Panc1 (cell line): Measurements from ENCODE around the gene PRELID2. TPM values are rescaled to one million over a fixed set of nuclear protein-coding genes. Genes with fewer than 3 reads are reported as not detected.
A peak's percentile ranks its signal among the peaks of the same experiment; 100 is the strongest.

ENCODE experiments used
- ATAC-seq: fragments of 200-7000 bp; cut with Tn5 transposase; 2 replicates; pipeline ENCODE4 v1.9.1; 2020; ENCODE audit warnings: mild to moderate bottlenecking, moderate library complexity
- BruUV-seq: library from RNA; stranded (reverse); fragments of 400-500 nt; replicated peaks from 2 replicates; lab custom pipeline; 2021; lab: Mats Ljungman, UMichigan
- CTCF ChIA-PET: fragments of 300-600 bp; sonication (Branson Sonifier 250); formaldehyde crosslinking; loops from one replicate; lab custom pipeline; 2022; ENCODE audit warnings: antibody characterized with exemption; lab: Charles Lee
- POLR2A ChIA-PET: fragments of 300-600 bp; sonication (Branson Sonifier 250); formaldehyde crosslinking; loops from one replicate; lab custom pipeline; 2022; ENCODE audit warnings: antibody characterized with exemption; lab: Charles Lee
- DNase-seq: peaks from one replicate; pipeline ENCODE4 v3.0.0-alpha.2; 2010; ENCODE audit warnings: low read depth, low spot score
- H3K27ac ChIP-seq: 2 replicates; pipeline ENCODE4 v1.5.1; 2011; ENCODE audit warnings: mild to moderate bottlenecking, low read length, inconsistent platforms
- H3K27me3 ChIP-seq: fragments of 200-500 bp; sonication (Bioruptor generic); 2 replicates; pipeline ENCODE4 v1.6.0; 2014; ENCODE audit warnings: low read length, inconsistent platforms; ENCODE audit not compliant: control insufficient read depth, insufficient read depth
- H3K36me3 ChIP-seq: fragments of 200-500 bp; sonication (Bioruptor generic); 2 replicates; pipeline ENCODE4 v1.5.1; 2014; ENCODE audit warnings: inconsistent platforms, mild to moderate bottlenecking, low read length, moderate library complexity; ENCODE audit not compliant: control insufficient read depth, insufficient read depth
- H3K4me1 ChIP-seq: 2 replicates; pipeline ENCODE4 v1.5.1; 2011; ENCODE audit warnings: inconsistent platforms, mild to moderate bottlenecking, low read length, moderate library complexity; ENCODE audit not compliant: control insufficient read depth, insufficient read depth
- H3K4me3 ChIP-seq, 2 experiments: 2 replicates each; pipeline ENCODE4 v1.5.1; 2011 to 2012; ENCODE audit warnings: low read depth in 2 of 2, low read length in 2 of 2, mild to moderate bottlenecking in 2 of 2, inconsistent platforms in 1 of 2, moderate library complexity in 1 of 2
- H3K9me3 ChIP-seq: fragments of 200-500 bp; sonication (Bioruptor generic); 2 replicates; pipeline ENCODE4 v1.5.1; 2014; ENCODE audit warnings: low read depth, mild to moderate bottlenecking, inconsistent platforms, low read length, moderate library complexity; ENCODE audit not compliant: control insufficient read depth, insufficient read depth
- CTCF ChIP-seq: fragments of 450-650 bp; IDR thresholded peaks from 2 replicates; pipeline ENCODE4 v1.5.1; 2017; ENCODE audit warnings: mild to moderate bottlenecking
- POLR2AphosphoS5 ChIP-seq: IDR thresholded peaks from 2 replicates; pipeline ENCODE4 v1.6.1; 2012; ENCODE audit warnings: mild to moderate bottlenecking, low read depth, low read length, moderate library complexity
- REST ChIP-seq, 2 experiments: IDR thresholded peaks; 2 replicates each; pipeline ENCODE4 v1.6.1; 2011 to 2012; ENCODE audit warnings: low read depth in 2 of 2, control low read depth in 1 of 2, low read length in 1 of 2, mild to moderate bottlenecking in 1 of 2, moderate library complexity in 1 of 2; ENCODE audit not compliant: insufficient read depth in 1 of 2
- SIN3A ChIP-seq: IDR thresholded peaks from 2 replicates; pipeline ENCODE4 v1.6.1; 2012; ENCODE audit warnings: low read depth, mild to moderate bottlenecking, low read length, moderate library complexity, borderline replicate concordance; ENCODE audit not compliant: insufficient read depth
- TCF7L2 ChIP-seq: IDR thresholded peaks from 2 replicates; pipeline ENCODE4 v1.6.1; 2011; ENCODE audit warnings: mild to moderate bottlenecking, low read depth, low read length, inconsistent platforms
- in situ Hi-C: cut with HindIII; loops from 2 replicates; pipeline ENCODE4 v1.10.0; 2016; ENCODE audit warnings: low sequenced_read_pairs, low pct_unique_long_range_greater_than_20kb
- intact Hi-C: fragments of 100-400 bp; cut with micrococcal nuclease; formaldehyde crosslinking; loops from one replicate; pipeline ENCODE4 v1.10.0; 2022; ENCODE audit not compliant: unreplicated experiment
- total RNA-seq: library from RNA; stranded (reverse); gene quantifications from one replicate; pipeline ENCODE4 v1.2.1, GENCODE V29; 2021; ENCODE audit not compliant: unreplicated experiment

Gene PRELID2
- total RNA-seq, 1 experiment from 2014 or later = 15.4 TPM

GRCh38 chr5:145776886-145777285, 58.3 kb downstream of the PRELID2 start:
- H3K4me1 ChIP-seq = no peaks in the 10 kb centered on the region

GRCh38 chr5:145775893-145776444, 59.2 kb downstream of the PRELID2 start:
- ChIA-PET POLR2A (no interaction called here), CTCF (no interaction called here)
- H3K4me3 ChIP-seq = no peak overlapping the region
- no peaks in the 10 kb centered on the region for H3K9me3 ChIP-seq
- BruUV-seq = no TSS peak
- H3K4me1 ChIP-seq = no peaks in the 10 kb centered on the region
- no peak for TF ChIP-seq REST (IDR thresholded peaks at IDR 0.05; ENCODE audit: insufficient read depth in 1 of 2, low read depth in 2 of 2, low read length in 1 of 2)
- no peak for TF ChIP-seq SIN3A
- no peak for TF ChIP-seq TCF7L2
- TF ChIP-seq CTCF = no peak
- no peak for TF ChIP-seq POLR2AphosphoS5
- no peaks in the 10 kb centered on the region for H3K27me3 ChIP-seq
- intact Hi-C loops (no loop called here), in situ Hi-C loops (no loop called here)
- no peaks in the 10 kb centered on the region for H3K36me3 ChIP-seq
- no peak overlapping the region for H3K27ac ChIP-seq
- DNase-seq (peak; percentile 74), ATAC-seq (peak; percentile 84)

More at GRCh38 chr5:145776886-145777285, 58.3 kb downstream of the PRELID2 start:
- DNase-seq (no peak), ATAC-seq (no peak)
- no peak for TF ChIP-seq SIN3A
- TF ChIP-seq CTCF = no peak
- no peak for TF ChIP-seq REST (IDR thresholded peaks at IDR 0.05; ENCODE audit: insufficient read depth in 1 of 2, low read depth in 2 of 2, low read length in 1 of 2)
- TF ChIP-seq POLR2AphosphoS5 = no peak
- TF ChIP-seq TCF7L2 = no peak
- H3K9me3 ChIP-seq = no peaks in the 10 kb centered on the region
- POLR2A ChIA-PET = no interaction called here
- no TSS peak for BruUV-seq
- CTCF ChIA-PET = no interaction called here
- H3K4me3 ChIP-seq = no peak overlapping the region
- H3K27ac ChIP-seq = no peak overlapping the region
- H3K27me3 ChIP-seq = no peaks in the 10 kb centered on the region
- intact Hi-C loops = no loop called here
- no peaks in the 10 kb centered on the region for H3K36me3 ChIP-seq
- in situ Hi-C loops = no loop called here
